ENCODE measurements around the gene MACROH2A2. TPM values are rescaled to one million over a fixed set of nuclear protein-coding genes. Genes with fewer than 3 reads are reported as not detected.
"Not testable (repeated sequence)": the region's sequence is repeated elsewhere in the genome, so short reads cannot be mapped to it uniquely, and the experiment has no call there.

The MACROH2A2 gene
- total RNA-seq (10 to 100 TPM; 13.6 to 14.7 (median 14.2) TPM), polyA plus RNA-seq (11.5 TPM)
- long read RNA-seq, donor 1, transcript H2AFY2-201 (9 exons, 1,980 nt), result major isoform, 36 of 44 reads
- long read RNA-seq, donor 1, partial matches to known transcripts, result 4 of 44 reads
- long read RNA-seq, donor 1, other reads (novel, unspliced or antisense), result 4 of 44 reads
- long read RNA-seq, donor 2, transcript H2AFY2-201 (9 exons, 1,980 nt), result major isoform, 23 of 26 reads
- long read RNA-seq, donor 2, partial matches to known transcripts, result 2 of 26 reads
- long read RNA-seq, donor 2, other reads (novel, unspliced or antisense), result 1 of 26 reads
- long read RNA-seq, donor 3, transcript H2AFY2-201 (9 exons, 1,980 nt), result major isoform, 97 of 110 reads
- long read RNA-seq, donor 3, partial matches to known transcripts, result 8 of 110 reads
- long read RNA-seq, donor 3, other reads (novel, unspliced or antisense), result 5 of 110 reads
- long read RNA-seq, donor 4, transcript H2AFY2-201 (9 exons, 1,980 nt), result major isoform, 19 of 20 reads
- long read RNA-seq, donor 4, partial matches to known transcripts, result 0 of 20 reads
- long read RNA-seq, donor 4, other reads (novel, unspliced or antisense), result 1 of 20 reads

DNA sequence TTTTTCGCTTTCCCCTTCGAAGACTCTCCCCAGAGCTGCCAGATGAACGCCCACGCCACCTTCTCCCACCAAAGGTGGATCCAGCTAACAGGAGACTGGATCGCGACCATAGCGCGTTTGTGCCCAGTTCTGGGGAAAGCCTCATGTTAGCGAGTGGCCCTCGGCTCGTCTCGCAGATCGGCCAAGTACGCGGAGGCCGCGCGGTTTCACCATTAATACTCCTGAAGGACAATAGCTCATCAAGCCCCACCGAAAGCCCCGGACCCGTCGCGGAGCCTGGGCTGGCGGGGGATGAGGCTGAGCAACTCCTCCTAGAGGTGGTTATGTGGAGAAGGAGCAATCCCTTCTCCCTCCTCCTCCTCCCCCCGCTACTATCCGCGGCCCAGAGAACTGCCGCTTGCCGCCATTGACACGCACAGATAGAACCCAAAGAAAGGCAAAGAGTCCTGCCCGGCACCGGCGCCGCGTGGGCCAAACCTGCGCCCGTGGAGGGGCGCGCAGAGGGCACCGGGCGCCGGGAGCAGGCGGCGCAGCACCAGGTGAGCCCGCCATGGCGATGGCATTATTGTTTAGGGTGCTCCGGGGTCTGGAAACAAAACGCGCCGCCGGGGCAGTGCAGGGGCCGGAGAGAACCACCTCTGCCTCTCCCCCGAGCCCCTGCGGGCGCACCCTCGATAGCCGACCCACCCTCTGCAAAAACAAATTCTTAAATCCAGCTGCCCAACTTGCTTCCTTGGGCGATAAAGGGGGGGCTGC is at the start of gene MACROH2A2:
Gene MACROH2A2, plus strand, starts transcription at position 385 of the 756 bp plus-strand sequence. CDS start 22,813 bp downstream, outside the sequence.
- no peaks in the 10 kb centered on the region for H3K27me3 ChIP-seq (ENCODE audit: control insufficient read depth, insufficient read depth)
- ATAC-seq (peak; percentile 95 to 96), DNase-seq (peak; percentile 57 to 85 (median 84))
- intact Hi-C loops (cut with DNase I), result no loop called here
- no peaks in the 10 kb centered on the region for H3K9me3 ChIP-seq (ENCODE audit: control insufficient read depth, low read length)
- peak within 1 kb of the TSS; percentile 38 for H3K27ac ChIP-seq (ENCODE audit: low read length)
- under 1% methylated on average over 58 of the region's 58 CpGs for WGBS
- no peaks in the 10 kb centered on the region for H3K4me1 ChIP-seq (ENCODE audit: control insufficient read depth, insufficient read depth, low read length)
- peak within 1 kb of the TSS; percentile 80 for H3K4me3 ChIP-seq (ENCODE audit: low read length)

DNA sequence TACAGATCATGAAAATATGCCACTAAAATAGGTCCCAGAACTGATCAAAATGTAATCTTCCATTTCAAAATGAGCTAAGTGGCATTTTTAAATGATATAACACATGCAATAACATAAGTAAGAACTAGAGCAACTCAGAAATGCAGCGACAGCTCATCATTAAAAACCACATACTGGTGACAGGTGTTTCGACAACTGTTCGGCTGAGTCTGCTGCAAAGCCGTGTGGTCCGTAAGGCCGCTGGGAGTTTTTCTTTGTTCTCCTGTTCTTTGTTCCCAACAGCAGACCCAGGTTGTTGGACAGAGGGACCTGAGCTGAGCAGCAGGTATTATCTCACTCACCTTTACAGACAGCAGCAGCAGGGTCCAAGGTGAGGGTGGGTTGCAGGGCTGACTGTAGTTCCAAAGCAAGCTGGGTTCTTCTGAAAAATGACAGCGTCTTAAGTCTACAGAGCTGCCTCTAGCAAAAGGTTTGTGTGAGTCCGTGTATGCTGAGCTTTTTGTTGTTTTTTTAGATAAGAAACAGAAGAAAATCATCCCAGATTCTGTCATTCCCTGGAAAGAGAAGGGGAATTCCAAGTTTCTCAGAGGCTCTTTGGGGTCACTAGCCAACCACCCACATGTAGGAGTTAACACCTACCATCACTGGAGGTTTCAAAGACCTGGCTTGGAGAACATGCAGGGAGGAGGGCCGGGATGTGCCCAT is 45.4 kb upstream of the MACROH2A2 start:
- Histone ChIP-seq H3K9me3 (ENCODE audit: control insufficient read depth, low read length) (no peaks in the 10 kb centered on the region), H3K27me3 (ENCODE audit: control insufficient read depth, insufficient read depth) (no peaks in the 10 kb centered on the region), H3K4me3 (ENCODE audit: low read length) (no peak overlapping the region), H3K4me1 (ENCODE audit: control insufficient read depth, insufficient read depth, low read length) (no peaks in the 10 kb centered on the region), H3K27ac (ENCODE audit: low read length) (no peak overlapping the region)
- DNase-seq (no peak), ATAC-seq (no peak)
- intact Hi-C loops (cut with DNase I), result no loop called here
- WGBS, result 79% methylated on average over 9 of the region's 9 CpGs

DNA sequence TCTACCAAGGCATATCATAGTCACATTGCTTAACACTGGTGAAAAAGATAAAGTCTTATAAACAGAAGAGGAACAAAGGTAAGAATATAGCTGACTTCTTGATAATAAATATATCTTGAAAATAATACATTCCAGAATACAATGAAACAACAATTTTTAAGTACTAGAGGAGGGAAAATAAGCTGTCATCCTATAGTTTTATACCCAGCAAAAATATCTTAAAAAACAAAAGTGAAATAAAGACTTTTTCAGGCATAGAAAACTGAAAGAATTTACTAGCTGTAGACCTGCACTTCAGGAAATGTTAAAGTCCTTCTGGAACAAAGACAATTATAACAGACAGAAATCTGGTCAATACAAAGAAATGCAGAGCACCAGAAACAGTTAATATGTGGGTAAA is 21.4 kb upstream of the MACROH2A2 start:
- DNase-seq (no peak), ATAC-seq (no peak)
- intact Hi-C loops (cut with DNase I), result no loop called here

DNA sequence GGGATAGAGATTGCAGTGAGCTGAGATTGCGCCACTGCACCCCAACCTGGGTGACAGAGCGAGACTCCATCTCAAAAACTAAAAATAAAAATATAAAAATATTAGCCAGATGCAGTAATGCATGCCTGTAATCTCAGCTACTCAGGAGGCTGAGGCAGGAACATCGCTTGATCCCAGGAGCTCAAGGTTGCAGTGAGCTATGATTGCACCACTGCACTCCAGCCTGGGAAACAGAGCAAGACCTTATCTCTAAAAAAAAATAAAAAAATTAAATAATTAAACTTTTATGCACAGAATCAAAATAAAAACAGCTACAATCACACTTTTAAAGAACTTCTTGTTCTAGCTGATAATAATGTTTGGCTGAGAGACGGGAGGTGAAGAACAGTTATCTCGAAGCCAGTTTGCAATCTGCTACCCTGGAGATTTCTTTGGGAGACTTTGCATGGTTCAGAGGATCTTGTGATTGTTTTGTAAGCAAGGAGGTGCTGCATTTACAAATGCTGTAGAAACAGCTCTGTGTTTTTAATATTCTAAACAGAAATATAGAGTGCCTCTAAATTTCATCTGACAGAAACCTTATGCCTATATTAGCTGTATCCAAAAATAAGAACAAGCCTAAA is 19.9 kb upstream of the MACROH2A2 start:
- H3K4me3 ChIP-seq (ENCODE audit: low read length), result no peak overlapping the region
- no peak overlapping the region for H3K27ac ChIP-seq (ENCODE audit: low read length)
- ATAC-seq, result peak; percentile 26 to 60
- intact Hi-C loops (cut with DNase I), result no loop called here
- H3K9me3 ChIP-seq (ENCODE audit: control insufficient read depth, low read length), result no peaks in the 10 kb centered on the region
- no peak for DNase-seq
- WGBS, result 58% methylated on average over 5 of the region's 5 CpGs
- no peaks in the 10 kb centered on the region for H3K4me1 ChIP-seq (ENCODE audit: control insufficient read depth, insufficient read depth, low read length)
- no peaks in the 10 kb centered on the region for H3K27me3 ChIP-seq (ENCODE audit: control insufficient read depth, insufficient read depth)

More for the DNA sequence above, 21.4 kb upstream of the MACROH2A2 start:
- Histone ChIP-seq H3K4me3 (ENCODE audit: low read length) (no peak overlapping the region), H3K9me3 (ENCODE audit: control insufficient read depth, low read length) (no peaks in the 10 kb centered on the region), H3K27me3 (ENCODE audit: control insufficient read depth, insufficient read depth) (no peaks in the 10 kb centered on the region), H3K4me1 (ENCODE audit: control insufficient read depth, insufficient read depth, low read length) (no peaks in the 10 kb centered on the region), H3K27ac (ENCODE audit: low read length) (no peak overlapping the region)

DNA sequence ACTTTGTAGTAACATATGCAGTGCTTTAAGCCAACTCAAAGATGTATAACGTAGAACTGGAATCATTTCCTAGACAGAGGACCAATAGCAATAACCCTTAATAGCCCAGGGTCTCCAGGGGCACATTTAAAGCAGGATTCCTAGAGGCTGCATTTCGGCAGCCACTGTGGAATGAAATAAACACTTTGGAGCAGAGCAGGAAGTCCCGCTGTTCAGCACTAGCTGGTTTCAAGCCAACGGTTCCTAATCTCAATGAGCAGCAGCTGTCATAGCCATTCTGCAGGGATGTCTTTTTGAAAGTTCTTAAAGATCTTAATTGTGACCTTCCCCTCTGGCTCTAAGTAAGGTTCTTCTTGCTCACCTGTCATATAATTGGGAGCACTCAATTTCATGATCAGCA is 18.4 kb upstream of the MACROH2A2 start:
- Histone ChIP-seq H3K4me3 (ENCODE audit: low read length) (no peak overlapping the region), H3K9me3 (ENCODE audit: control insufficient read depth, low read length) (no peaks in the 10 kb centered on the region), H3K4me1 (ENCODE audit: control insufficient read depth, insufficient read depth, low read length) (no peaks in the 10 kb centered on the region), H3K27me3 (ENCODE audit: control insufficient read depth, insufficient read depth) (no peaks in the 10 kb centered on the region), H3K27ac (ENCODE audit: low read length) (no peak overlapping the region)
- DNase-seq (no peak), ATAC-seq (peak; percentile 40 to 58)
- intact Hi-C loops (cut with DNase I), result no loop called here
- WGBS, result 3% methylated on average over 4 of the region's 4 CpGs

DNA sequence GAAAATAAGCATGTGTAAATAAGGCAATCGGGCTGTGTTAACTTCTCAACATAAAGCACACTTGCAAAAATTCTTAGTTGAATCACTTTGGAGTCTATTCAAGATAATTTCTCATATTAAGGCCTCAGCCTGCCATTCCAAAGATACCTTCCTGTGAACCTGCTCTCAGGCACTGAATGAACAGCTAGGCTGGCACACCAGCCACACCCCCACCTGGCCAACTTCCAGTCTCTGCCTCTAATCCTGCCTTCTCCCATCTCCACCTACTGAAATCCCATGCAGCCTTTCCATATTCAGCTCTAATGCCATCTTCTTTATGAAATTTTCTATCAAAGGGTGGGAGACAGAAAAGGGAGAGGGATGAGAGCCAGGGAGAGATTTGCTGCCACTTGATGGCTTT is 17.1 kb upstream of the MACROH2A2 start:
- WGBS, result 82% methylated on average over 1 of the region's 1 CpG
- DNase-seq, result no peak
- intact Hi-C loops (cut with DNase I), result no loop called here

DNA sequence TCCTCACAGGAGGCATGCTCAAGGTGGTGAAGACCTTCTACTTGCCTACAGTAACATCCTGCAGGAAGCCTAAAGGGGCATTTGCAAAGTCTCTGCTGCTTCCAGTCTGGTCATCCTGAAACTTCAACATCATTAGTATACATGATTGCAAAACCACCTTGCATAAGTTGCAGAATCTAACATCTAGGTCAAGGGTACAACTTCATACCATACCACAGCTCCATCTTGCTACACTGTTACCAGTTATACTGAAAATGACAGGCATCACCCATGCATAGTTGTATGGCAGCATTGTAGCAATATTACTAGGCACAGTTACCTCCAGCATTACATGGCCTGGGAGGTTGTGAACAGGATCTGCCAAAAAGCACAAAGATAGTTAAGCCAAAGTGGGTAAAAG is 13.7 kb upstream of the MACROH2A2 start:
- intact Hi-C loops (cut with DNase I), result no loop called here
- Histone ChIP-seq H3K4me1 (ENCODE audit: control insufficient read depth, insufficient read depth, low read length) (no peaks in the 10 kb centered on the region), H3K4me3 (ENCODE audit: low read length) (no peak overlapping the region), H3K27ac (ENCODE audit: low read length) (no peak overlapping the region), H3K27me3 (ENCODE audit: control insufficient read depth, insufficient read depth) (no peaks in the 10 kb centered on the region), H3K9me3 (ENCODE audit: control insufficient read depth, low read length) (no peaks in the 10 kb centered on the region)
- DNase-seq (no peak), ATAC-seq (no peak)

More for the DNA sequence above, 17.1 kb upstream of the MACROH2A2 start:
- no peaks in the 10 kb centered on the region for H3K27me3 ChIP-seq (ENCODE audit: control insufficient read depth, insufficient read depth)
- H3K4me3 ChIP-seq (ENCODE audit: low read length), result no peak overlapping the region
- H3K4me1 ChIP-seq (ENCODE audit: control insufficient read depth, insufficient read depth, low read length), result no peaks in the 10 kb centered on the region
- H3K27ac ChIP-seq (ENCODE audit: low read length), result no peak overlapping the region
- H3K9me3 ChIP-seq (ENCODE audit: control insufficient read depth, low read length), result no peaks in the 10 kb centered on the region
- ATAC-seq, result no peak

DNA sequence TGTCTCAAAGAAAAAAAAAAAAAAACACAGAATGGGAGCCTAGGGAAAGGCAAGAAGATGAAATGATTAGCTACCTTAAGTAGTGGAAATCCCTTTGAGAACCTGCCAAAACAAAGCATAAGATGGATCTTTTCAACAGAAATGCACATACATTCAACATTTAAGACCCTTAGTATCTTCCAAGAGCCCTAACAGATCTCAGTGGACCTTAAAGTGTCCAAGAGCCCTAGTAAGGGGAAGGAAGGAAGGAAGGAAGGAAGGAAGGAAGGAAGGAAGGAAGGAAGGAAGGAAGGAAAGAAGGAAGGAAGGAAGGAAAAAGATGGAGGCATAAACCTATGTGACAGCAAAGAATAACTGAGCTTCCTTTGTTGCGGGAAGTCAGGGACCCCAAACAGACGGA is 11.6 kb upstream of the MACROH2A2 start:
- H3K27me3 ChIP-seq (ENCODE audit: control insufficient read depth, insufficient read depth), result no peaks in the 10 kb centered on the region
- H3K4me1 ChIP-seq (ENCODE audit: control insufficient read depth, insufficient read depth, low read length), result no peaks in the 10 kb centered on the region
- no peak overlapping the region for H3K4me3 ChIP-seq (ENCODE audit: low read length)
- DNase-seq (no peak), ATAC-seq (no peak)
- WGBS, result 81% methylated on average over 2 of the region's 2 CpGs
- H3K27ac ChIP-seq (ENCODE audit: low read length), result no peak overlapping the region
- intact Hi-C loops (cut with DNase I), result no loop called here
- no peaks in the 10 kb centered on the region for H3K9me3 ChIP-seq (ENCODE audit: control insufficient read depth, low read length)

DNA sequence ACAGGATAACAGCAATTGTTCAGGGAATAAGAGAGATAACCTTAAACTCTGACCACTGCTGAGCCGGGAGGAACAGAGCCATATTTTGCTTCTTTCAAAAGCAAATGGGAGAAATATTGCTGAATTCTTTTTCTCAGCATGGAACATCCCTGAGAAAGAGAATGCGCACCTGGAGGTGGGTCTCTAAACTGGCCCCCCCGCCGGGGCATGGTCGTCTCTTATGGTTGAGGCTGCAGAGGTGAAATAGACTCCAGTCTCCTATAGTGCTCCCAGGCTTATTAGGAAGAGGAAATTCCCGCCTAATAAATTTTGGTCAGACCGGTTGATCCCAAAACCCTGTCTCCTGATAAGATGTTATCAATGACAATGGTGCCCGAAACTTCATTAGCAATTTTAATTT is 10.9 kb upstream of the MACROH2A2 start:
- ATAC-seq; H3K4me1 ChIP-seq (ENCODE audit: control insufficient read depth, insufficient read depth, low read length); intact Hi-C loops (cut with DNase I); H3K27ac ChIP-seq (ENCODE audit: low read length); H3K9me3 ChIP-seq (ENCODE audit: control insufficient read depth, low read length); H3K27me3 ChIP-seq (ENCODE audit: control insufficient read depth, insufficient read depth); DNase-seq; H3K4me3 ChIP-seq (ENCODE audit: low read length): not testable (repeated sequence)
- 50% methylated on average over 8 of the region's 8 CpGs for WGBS

DNA sequence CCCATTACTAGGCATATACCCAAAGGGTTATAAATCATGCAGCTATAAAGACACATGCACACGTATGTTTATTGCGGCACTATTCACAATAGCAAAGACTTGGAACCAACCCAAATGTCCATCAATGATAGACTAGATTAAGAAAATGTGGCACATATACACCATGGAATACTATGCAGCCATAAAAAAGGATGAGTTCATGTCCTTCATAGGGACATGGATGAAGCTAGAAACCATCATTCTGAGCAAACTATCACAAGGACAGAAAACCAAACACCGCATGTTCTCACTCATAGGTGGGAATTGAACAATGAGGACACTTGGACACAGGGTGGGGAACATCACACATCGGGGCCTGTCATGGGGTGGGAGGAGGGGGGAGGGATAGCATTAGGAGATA is 5.6 kb upstream of the MACROH2A2 start:
- WGBS, result 95% methylated on average over 4 of the region's 4 CpGs

More for the DNA sequence above, 5.6 kb upstream of the MACROH2A2 start:
- H3K9me3 ChIP-seq (ENCODE audit: control insufficient read depth, low read length); H3K4me3 ChIP-seq (ENCODE audit: low read length); H3K27me3 ChIP-seq (ENCODE audit: control insufficient read depth, insufficient read depth); H3K4me1 ChIP-seq (ENCODE audit: control insufficient read depth, insufficient read depth, low read length); H3K27ac ChIP-seq (ENCODE audit: low read length); ATAC-seq; intact Hi-C loops (cut with DNase I); DNase-seq: not testable (repeated sequence)

Data from right cardiac atrium (tissue), 5 donors.